Measurements from ENCODE around the gene APOL1.

APOL1 gene

DNA sequence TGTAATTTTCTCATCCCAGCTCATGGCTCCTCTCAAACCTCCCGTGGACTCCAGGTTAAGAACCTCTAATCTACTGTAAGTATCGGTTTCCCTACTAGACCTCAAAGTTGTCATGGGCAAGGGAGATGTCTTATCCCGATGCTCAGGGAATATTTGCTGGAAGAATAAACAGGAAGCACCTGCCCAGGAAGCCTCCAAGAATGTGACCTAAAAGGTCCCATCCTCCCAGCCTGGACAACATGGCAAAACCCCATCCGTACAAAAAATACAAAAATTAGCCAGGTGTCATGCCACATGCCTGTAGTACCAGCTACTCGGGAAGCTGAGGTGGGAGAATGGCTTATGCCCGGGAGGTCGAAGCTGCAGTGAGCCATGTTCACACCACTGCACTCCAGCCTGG lies 62.4 kb downstream of the APOL1 start:
- DNase-seq (ENCODE audit: low spot score), result no peak

DNA sequence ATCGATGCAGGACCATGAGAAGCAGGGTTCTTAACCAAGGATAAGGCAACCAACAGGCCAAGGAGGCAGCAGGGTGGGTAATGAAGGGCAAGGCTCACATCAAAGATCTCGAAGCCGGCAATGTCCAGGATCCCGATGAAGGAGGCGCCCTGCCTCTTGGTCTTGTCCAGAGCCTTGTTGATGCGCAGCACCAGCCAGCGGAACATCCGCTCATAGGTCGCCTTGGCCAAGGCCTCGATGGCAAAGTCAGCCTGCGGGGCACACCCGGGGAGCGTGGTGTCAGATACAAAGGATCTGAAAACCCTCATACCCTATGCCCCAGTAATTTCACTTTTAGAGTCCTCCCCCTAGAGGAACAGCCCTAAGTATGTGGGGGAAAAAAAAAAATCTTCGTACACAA lies 63.5 kb downstream of the APOL1 start:
- no peak for DNase-seq (ENCODE audit: low spot score)

Measured in hematopoietic multipotent progenitor cell treated with erythropoietin and hydrocortisone succinate and interleukin-3 and kit ligand, for 17 days (in vitro differentiated cells).